Body of pancreas (tissue), 4 donors: ENCODE results near the gene AP4E1.

Source experiments
- CTCF ChIP-seq, 7 experiments: fragments of 450-650 bp in 4 of 7; fragments of 200-600 bp in 3 of 7; sonication (generic) in 3 of 7; IDR thresholded peaks; one replicate each; pipeline ENCODE4 v1.5.1; 2016 to 2019; ENCODE audit warnings: antibody characterized with exemption in 7 of 7
- POLR2A ChIP-seq, 3 donors: fragments of 450-650 bp; IDR thresholded peaks; one replicate each; pipeline ENCODE4 v1.6.1; 2016; ENCODE audit warnings: antibody characterized with exemption in 3 of 3, mild to moderate bottlenecking in 2 of 3

GRCh38 chr15:51038974-51039319, 130.5 kb downstream of the AP4E1 start:
- TF ChIP-seq POLR2A (IDR thresholded peaks at IDR 0.05) (no peak), CTCF (IDR thresholded peaks at IDR 0.05) (no peak)
